K562 (cell line): ENCODE measurements around the gene SAP30L. TPM values are rescaled to one million over a fixed set of nuclear protein-coding genes. Genes with fewer than 3 reads are reported as not detected.

Source experiments
- ATAC-seq: fragments of 200-7000 bp; cut with Tn5 transposase; 3 replicates; pipeline ENCODE4 v1.9.1; 2020; ENCODE audit warnings: moderate library complexity
- BruUV-seq: library from RNA; stranded (reverse); fragments of 400-500 nt; replicated peaks from 2 replicates; lab custom pipeline; 2021; lab: Mats Ljungman, UMichigan
- CTCF ChIA-PET: fragments of 300-600 bp; formaldehyde crosslinking; extraction: SDS; loops from one replicate; lab custom pipeline; 2021; ENCODE audit warnings: low intra/inter-chr PET ratio; lab: Yijun Ruan, JAX
- POLR2A ChIA-PET: fragments of 300-600, 350-650 bp; sonication (Branson Sonifier 250); formaldehyde crosslinking; extraction: SDS; loops from one replicate; lab custom pipeline; 2021; ENCODE audit warnings: antibody characterized with exemption, inconsistent platforms; lab: Yijun Ruan, JAX
- DNase-seq, 4 experiments: peaks; one replicate each; pipeline versions ENCODE4 v3.0.0 to v3.0.0-alpha.2; 2011 to 2018; ENCODE audit warnings: low spot score in 3 of 4, mixed read lengths in 3 of 4; ENCODE audit errors: extremely low read depth in 1 of 4
- FAIRE-seq: peaks from 2 replicates; lab custom pipeline; 2011; peaks lifted over from hg19 to GRCh38; lab: Jason Lieb, UNC
- H2AFZ ChIP-seq: 2 replicates; pipeline ENCODE4 v1.6.0; 2011; ENCODE audit warnings: low read depth, low read length, control low read depth, inconsistent platforms
- H3K27ac ChIP-seq: fragments of 200-600 bp; 3 replicates; pipeline ENCODE4 v1.8.0; 2011; ENCODE audit warnings: low read depth, mild to moderate bottlenecking, control low read depth, inconsistent platforms, low read length, moderate library complexity, mixed read lengths; ENCODE audit errors: extremely low read depth
- H3K27me3 ChIP-seq, 2 experiments: fragments of 300-600 bp in 1 of 2; 2 replicates in 1 of 2; 3 replicates in 1 of 2; pipeline versions ENCODE4 v1.6.0 to v1.8.0; 2011; ENCODE audit warnings: inconsistent platforms in 2 of 2, low read length in 2 of 2, mild to moderate bottlenecking in 1 of 2, mixed read lengths in 1 of 2, moderate library complexity in 1 of 2; ENCODE audit not compliant: control insufficient read depth in 2 of 2, insufficient read depth in 2 of 2
- H3K36me3 ChIP-seq: fragments of 300-600 bp; 3 replicates; pipeline ENCODE4 v1.8.0; 2011; ENCODE audit warnings: mild to moderate bottlenecking, low read length, inconsistent platforms; ENCODE audit not compliant: control insufficient read depth, insufficient read depth
- H3K4me1 ChIP-seq, 2 experiments: fragments of 200-600 bp in 1 of 2; replicated peaks in 1 of 2; 2 replicates in 1 of 2; 3 replicates in 1 of 2; pipeline versions ENCODE4 v1.5.1 to v1.8.0; 2011; ENCODE audit warnings: inconsistent platforms in 2 of 2, low read length in 2 of 2, mild to moderate bottlenecking in 1 of 2, mixed read lengths in 1 of 2, moderate library complexity in 1 of 2; ENCODE audit not compliant: control insufficient read depth in 2 of 2, insufficient read depth in 2 of 2
- H3K4me2 ChIP-seq: 2 replicates; pipeline ENCODE4 v1.6.1; 2011; ENCODE audit warnings: low read length, control low read depth, inconsistent platforms, mixed read lengths; ENCODE audit not compliant: insufficient read depth
- H3K4me3 ChIP-seq: fragments of 200-600 bp; sonication (generic), shearing (Covaris generic); 2 replicates; pipeline ENCODE4 v1.5.1; 2016; ENCODE audit warnings: control low read depth, inconsistent platforms
- H3K79me2 ChIP-seq: fragments of 200-600 bp; 3 replicates; pipeline ENCODE4 v1.8.0; 2011; ENCODE audit warnings: low read length, inconsistent platforms; ENCODE audit not compliant: control insufficient read depth, insufficient read depth
- H3K9ac ChIP-seq, 2 experiments: 2 replicates each; pipeline versions ENCODE4 v1.6.0 to v1.6.1; 2011; ENCODE audit warnings: low read depth in 2 of 2, low read length in 2 of 2, control low read depth in 1 of 2, inconsistent platforms in 1 of 2, mild to moderate bottlenecking in 1 of 2, mixed read lengths in 1 of 2; ENCODE audit not compliant: insufficient read depth in 1 of 2
- H3K9me1 ChIP-seq: one replicate; pipeline ENCODE4 v1.6.0; 2011; ENCODE audit warnings: inconsistent platforms, mild to moderate bottlenecking, low read length, moderate library complexity; ENCODE audit not compliant: control insufficient read depth, insufficient read depth
- H3K9me3 ChIP-seq: replicated peaks from 2 replicates; pipeline ENCODE4 v1.5.1; 2011; ENCODE audit warnings: low read depth, low read length, inconsistent platforms; ENCODE audit not compliant: control insufficient read depth, insufficient read depth
- H4K20me1 ChIP-seq: replicated peaks from 2 replicates; pipeline ENCODE4 v1.6.1; 2011; ENCODE audit warnings: low read length, inconsistent platforms, mixed read lengths; ENCODE audit not compliant: control insufficient read depth, insufficient read depth
- CBX2 ChIP-seq: fragments of 200-600 bp; sonication (generic); IDR thresholded peaks from one replicate; pipeline ENCODE4 v1.6.1; 2012; ENCODE audit warnings: mild to moderate bottlenecking, low read length, inconsistent platforms; ENCODE audit not compliant: insufficient read depth, poor library complexity, severe bottlenecking
- CXXC5 ChIP-seq: fragments of 250-450 bp; sonication (Bioruptor Pico); IDR thresholded peaks from 2 replicates; pipeline ENCODE4 v1.8.0; 2022; ENCODE audit warnings: inconsistent platforms, mild to moderate bottlenecking, moderate library complexity
- FOS ChIP-seq: IDR thresholded peaks from 3 replicates; pipeline ENCODE4 v1.6.1; 2011; ENCODE audit not compliant: insufficient read length; ENCODE audit errors: extremely low read depth
- HDAC2 ChIP-seq: fragments of 450-650 bp; IDR thresholded peaks from 2 replicates; pipeline ENCODE4 v1.6.1; 2016; ENCODE audit warnings: mild to moderate bottlenecking
- MAX ChIP-seq: sonication (generic); formaldehyde crosslinking; IDR thresholded peaks from 2 replicates; pipeline ENCODE4 v1.9.0; 2022; ENCODE audit warnings: mild to moderate bottlenecking, missing genetic modification reagents
- MLX ChIP-seq, 2 experiments: fragments of 450-650 bp in 1 of 2; sonication (generic) in 1 of 2; formaldehyde crosslinking; conservative IDR thresholded peaks; 2 replicates each; pipeline versions ENCODE4 v1.4.0 to v1.8.1; 2020 to 2022; ENCODE audit warnings: mild to moderate bottlenecking in 1 of 2, missing genetic modification reagents in 1 of 2
- MYC ChIP-seq, 2 experiments: fragments of 250-450 bp in 1 of 2; sonication (Bioruptor Pico) in 1 of 2; IDR thresholded peaks; 2 replicates each; pipeline versions ENCODE4 v1.5.1 to v1.6.1; 2012 to 2021; ENCODE audit warnings: low read depth in 2 of 2, borderline replicate concordance in 1 of 2, improper control_type of control experiment in 1 of 2, low read length in 1 of 2, mild to moderate bottlenecking in 1 of 2, moderate library complexity in 1 of 2
- SNRNP70 ChIP-seq: fragments of 200-400 bp; formaldehyde crosslinking; optimal IDR thresholded peaks from 2 replicates; pipeline ENCODE3; 2017; ENCODE audit warnings: low read depth, low read length
- ZNF551 ChIP-seq: fragments of 250-450 bp; sonication (Bioruptor Pico); IDR thresholded peaks from 2 replicates; pipeline ENCODE4 v1.5.0; 2021; ENCODE audit warnings: mild to moderate bottlenecking, moderate library complexity
- ZNF76 ChIP-seq: fragments of 250-450 bp; sonication (Bioruptor Pico); IDR thresholded peaks from 2 replicates; pipeline ENCODE4 v1.4.0; 2020; ENCODE audit warnings: mild to moderate bottlenecking, moderate library complexity, borderline replicate concordance
- ZNF77 ChIP-seq: fragments of 250-450 bp; sonication (Bioruptor Pico); IDR thresholded peaks from 2 replicates; pipeline ENCODE4 v1.5.0; 2020
- WGBS: fragments of 100-300 bp; shearing (Covaris generic); methylation state at CpG from one replicate; pipeline ENCODE4 v1.1.6; 2016; ENCODE audit warnings: low coverage, mixed read lengths; ENCODE audit not compliant: insufficient coverage; ENCODE audit errors: missing lambda C conversion rate; 5-methylcytosine and 5-hydroxymethylcytosine counted together
- in situ Hi-C: fragments of 300-500 bp; cut with MboI; formaldehyde crosslinking; loops from 4 replicates; pipeline ENCODE4 v1.15.0; 2018; ENCODE audit warnings: inconsistent platforms, mixed read lengths
- intact Hi-C: fragments of 100-400 bp; cut with micrococcal nuclease; formaldehyde crosslinking; loops from 2 replicates; pipeline ENCODE4 v1.14.2; 2022
- polyA plus RNA-seq, 8 experiments: library from polyadenylated mRNA; depleted of rRNA in 4 of 8; stranded (reverse) in 5 of 8; unstranded in 3 of 8; fragments of >200 nt; fragmentation: Nextera tagmentation in 2 of 8; fragmentation: Illumina TruSeq in 1 of 8; extraction: Ambion mirVana in 2 of 8; extraction: Trizol in 1 of 8; gene quantifications; 2 replicates each; pipeline versions ENCODE4 v1.2.1 to v1.2.3, GENCODE V29; 2011 to 2014; ENCODE audit warnings: inconsistent platforms in 1 of 8, missing spikeins in 1 of 8
- total RNA-seq, 7 experiments: library from RNA; depleted of rRNA in 6 of 7; stranded (reverse); fragments of >200 nt in 6 of 7; fragmentation: Illumina TruSeq in 2 of 7; extraction: Trizol in 2 of 7; gene quantifications; 2 replicates each; pipeline versions ENCODE4 v1.2.1 to v1.2.3, GENCODE V29; 2011 to 2021; ENCODE audit warnings: low replicate concordance in 1 of 7
- TF ChIP-seq, protein P1 (sequence below), 2 experiments: fragments of 450-650 bp in 1 of 2; sonication (generic) in 1 of 2; formaldehyde crosslinking in 1 of 2; IDR thresholded peaks; 2 replicates each; pipeline versions ENCODE4 v1.7.1 to v1.9.0; 2016 to 2022; ENCODE audit warnings: inconsistent platforms in 1 of 2, mild to moderate bottlenecking in 1 of 2, missing genetic modification reagents in 1 of 2

Gene SAP30L
- total and polyA plus RNA-seq, 9 of the 15 experiments (the other 6 are each of a cell fraction or from before 2014, with no cell fraction given), result 5.1 to 33.6 (median 28.1) TPM

GRCh38 chr5:154503698-154504039 lies 57.9 kb downstream of the SAP30L start:
- H2AFZ ChIP-seq, result no peak overlapping the region
- CTCF ChIA-PET, result no interaction called here
- WGBS, result 5% methylated on average over 2 of the region's 2 CpGs
- BruUV-seq, result no TSS peak
- H3K27me3 ChIP-seq, result peaks cover 31 to 64% of the 10 kb centered on the region in 2 experiments
- in situ Hi-C loops, result no loop called here
- H3K9ac ChIP-seq, result no peak overlapping the region
- POLR2A ChIA-PET, result interaction anchor here (0.7 kb wide), 1 partner anchor 1736 kb away, joined by 3 read pairs; no protein-coding TSS in a partner anchor
- no peaks in the 10 kb centered on the region for H3K4me1 ChIP-seq
- H3K4me2 ChIP-seq, result no peak overlapping the region
- H3K9me1 ChIP-seq, result no peaks in the 10 kb centered on the region
- H3K36me3 ChIP-seq, result no peaks in the 10 kb centered on the region
- H3K9me3 ChIP-seq, result no peaks in the 10 kb centered on the region
- no peaks in the 10 kb centered on the region for H3K79me2 ChIP-seq
- no peak overlapping the region for H3K27ac ChIP-seq
- intact Hi-C loops, result no loop called here
- no peak overlapping the region for H3K4me3 ChIP-seq
- H4K20me1 ChIP-seq, result peaks cover 2% of the 10 kb centered on the region; the same call in 1 of the 2 replicates
- no peak for FAIRE-seq
- ATAC-seq, result no peak
- DNase-seq, result no peak
- TF ChIP-seq MLX (CRISPR knock-in tag; conservative IDR thresholded peaks at IDR 0.05), result no peak
- no peak for TF ChIP-seq ZNF76 (CRISPR knock-in tag)
- TF ChIP-seq MAX (CRISPR knock-in tag), result no peak
- no peak for TF ChIP-seq CBX2
- TF ChIP-seq CXXC5 (CRISPR knock-in tag), result no peak
- no peak for TF ChIP-seq MYC (IDR thresholded peaks at IDR 0.05; ENCODE audit: low read depth, low read length)
- no peak for TF ChIP-seq MYC (CRISPR knock-in tag; IDR thresholded peaks at IDR 0.05; ENCODE audit: borderline replicate concordance, low read depth)
- no peak for TF ChIP-seq HDAC2
- TF ChIP-seq SNRNP70, result no peak
- TF ChIP-seq ZNF551, result no peak
- TF ChIP-seq, protein P1, sequence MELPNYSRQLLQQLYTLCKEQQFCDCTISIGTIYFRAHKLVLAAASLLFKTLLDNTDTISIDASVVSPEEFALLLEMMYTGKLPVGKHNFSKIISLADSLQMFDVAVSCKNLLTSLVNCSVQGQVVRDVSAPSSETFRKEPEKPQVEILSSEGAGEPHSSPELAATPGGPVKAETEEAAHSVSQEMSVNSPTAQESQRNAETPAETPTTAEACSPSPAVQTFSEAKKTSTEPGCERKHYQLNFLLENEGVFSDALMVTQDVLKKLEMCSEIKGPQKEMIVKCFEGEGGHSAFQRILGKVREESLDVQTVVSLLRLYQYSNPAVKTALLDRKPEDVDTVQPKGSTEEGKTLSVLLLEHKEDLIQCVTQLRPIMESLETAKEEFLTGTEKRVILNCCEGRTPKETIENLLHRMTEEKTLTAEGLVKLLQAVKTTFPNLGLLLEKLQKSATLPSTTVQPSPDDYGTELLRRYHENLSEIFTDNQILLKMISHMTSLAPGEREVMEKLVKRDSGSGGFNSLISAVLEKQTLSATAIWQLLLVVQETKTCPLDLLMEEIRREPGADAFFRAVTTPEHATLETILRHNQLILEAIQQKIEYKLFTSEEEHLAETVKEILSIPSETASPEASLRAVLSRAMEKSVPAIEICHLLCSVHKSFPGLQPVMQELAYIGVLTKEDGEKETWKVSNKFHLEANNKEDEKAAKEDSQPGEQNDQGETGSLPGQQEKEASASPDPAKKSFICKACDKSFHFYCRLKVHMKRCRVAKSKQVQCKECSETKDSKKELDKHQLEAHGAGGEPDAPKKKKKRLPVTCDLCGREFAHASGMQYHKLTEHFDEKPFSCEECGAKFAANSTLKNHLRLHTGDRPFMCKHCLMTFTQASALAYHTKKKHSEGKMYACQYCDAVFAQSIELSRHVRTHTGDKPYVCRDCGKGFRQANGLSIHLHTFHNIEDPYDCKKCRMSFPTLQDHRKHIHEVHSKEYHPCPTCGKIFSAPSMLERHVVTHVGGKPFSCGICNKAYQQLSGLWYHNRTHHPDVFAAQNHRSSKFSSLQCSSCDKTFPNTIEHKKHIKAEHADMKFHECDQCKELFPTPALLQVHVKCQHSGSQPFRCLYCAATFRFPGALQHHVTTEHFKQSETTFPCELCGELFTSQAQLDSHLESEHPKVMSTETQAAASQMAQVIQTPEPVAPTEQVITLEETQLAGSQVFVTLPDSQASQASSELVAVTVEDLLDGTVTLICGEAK (IDR thresholded peaks at IDR 0.05), result no peak
- TF ChIP-seq, protein P1 (CRISPR knock-in tag; IDR thresholded peaks at IDR 0.05), result no peak
- TF ChIP-seq ZNF77 (CRISPR knock-in tag), result no peak
- no peak for TF ChIP-seq FOS
